ENCODE data around the gene CBY2.

CBY2 gene

DNA sequence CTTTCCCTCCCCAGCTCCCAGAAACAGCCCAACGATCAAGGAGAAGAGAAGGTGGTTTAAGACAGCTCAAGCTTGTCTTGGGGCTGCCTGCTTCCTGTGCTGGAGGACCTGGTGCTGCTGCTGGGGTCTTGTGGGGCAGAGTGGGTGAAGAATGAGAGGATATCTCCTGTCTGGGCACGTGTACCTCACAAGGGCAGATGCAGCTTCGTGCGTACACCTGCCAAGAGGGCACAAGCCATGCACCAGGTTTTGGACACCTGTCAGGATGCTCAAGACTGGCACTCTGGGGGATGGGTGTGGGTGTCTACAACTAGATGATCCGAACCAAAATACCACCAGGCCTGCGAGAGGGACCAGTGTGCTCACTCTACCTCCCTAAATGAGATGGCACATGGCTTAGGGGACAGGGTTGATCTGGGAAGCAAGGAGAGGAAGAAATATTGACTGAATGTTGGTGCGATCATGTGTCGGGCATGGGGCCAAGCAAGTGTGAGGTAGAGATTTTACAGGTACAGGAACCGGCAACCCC lies 2.2 kb downstream of the CBY2 start:
- no peak for DNase-seq

DNA sequence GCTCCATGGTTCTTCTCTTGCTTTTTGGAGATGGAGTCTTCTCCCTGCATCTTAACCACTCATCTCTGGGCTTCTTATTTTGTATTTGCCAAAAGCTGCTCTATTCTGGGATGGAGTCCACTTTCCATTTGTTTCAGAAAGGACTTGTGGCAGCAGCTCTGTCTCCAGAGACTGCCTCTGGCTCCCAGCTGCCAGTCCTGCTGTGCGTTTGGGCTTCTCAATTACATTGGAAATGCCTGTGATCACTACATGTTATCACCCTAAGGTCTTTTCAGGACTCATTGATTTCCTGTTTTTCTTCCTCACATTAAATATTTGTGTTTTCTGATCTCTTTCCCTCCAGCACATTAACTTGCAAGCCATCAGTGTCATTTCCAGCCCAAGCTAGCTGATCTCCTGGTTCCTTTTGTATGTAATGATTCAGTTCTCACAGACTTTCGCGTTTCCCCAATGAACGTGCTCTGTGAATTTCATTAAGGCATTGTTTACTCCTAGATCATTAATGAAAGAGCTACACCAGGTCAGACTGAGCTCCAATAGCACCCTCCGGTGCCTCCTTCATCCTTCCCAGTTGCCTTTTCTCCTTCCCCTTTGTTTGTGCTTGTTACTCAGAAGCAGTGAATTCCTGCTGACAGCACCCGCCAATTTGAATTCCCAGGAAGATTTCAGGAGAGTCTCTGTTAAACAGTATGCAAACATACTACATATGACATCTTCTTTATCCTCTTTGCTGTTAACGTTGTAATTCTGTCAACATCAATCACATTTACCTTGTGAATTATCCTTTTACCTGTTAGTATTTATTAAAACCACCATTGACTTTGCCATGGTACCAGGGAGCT lies 3.0 kb downstream of the CBY2 start:
- no peak for DNase-seq

DNA sequence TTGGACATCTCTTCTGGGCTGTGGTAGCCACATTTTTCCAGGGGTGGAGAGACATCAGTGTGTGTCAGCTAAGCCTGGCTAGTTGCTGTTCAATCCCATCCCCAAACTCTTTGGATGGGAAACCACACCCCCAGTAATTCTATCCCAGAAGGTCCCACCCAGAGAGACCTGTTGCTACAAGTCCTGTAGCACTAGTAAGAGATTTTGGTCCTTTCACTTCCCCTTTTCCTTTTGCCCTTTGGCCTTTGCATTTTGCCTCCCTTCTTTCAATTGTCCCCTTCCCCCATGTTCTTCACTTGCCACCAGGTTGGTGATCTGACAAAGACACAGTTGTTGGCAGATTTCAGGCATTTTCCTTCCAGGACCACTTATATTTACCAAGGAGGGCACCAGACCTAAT lies 3.8 kb downstream of the CBY2 start:
- DNase-seq: no peak

DNA sequence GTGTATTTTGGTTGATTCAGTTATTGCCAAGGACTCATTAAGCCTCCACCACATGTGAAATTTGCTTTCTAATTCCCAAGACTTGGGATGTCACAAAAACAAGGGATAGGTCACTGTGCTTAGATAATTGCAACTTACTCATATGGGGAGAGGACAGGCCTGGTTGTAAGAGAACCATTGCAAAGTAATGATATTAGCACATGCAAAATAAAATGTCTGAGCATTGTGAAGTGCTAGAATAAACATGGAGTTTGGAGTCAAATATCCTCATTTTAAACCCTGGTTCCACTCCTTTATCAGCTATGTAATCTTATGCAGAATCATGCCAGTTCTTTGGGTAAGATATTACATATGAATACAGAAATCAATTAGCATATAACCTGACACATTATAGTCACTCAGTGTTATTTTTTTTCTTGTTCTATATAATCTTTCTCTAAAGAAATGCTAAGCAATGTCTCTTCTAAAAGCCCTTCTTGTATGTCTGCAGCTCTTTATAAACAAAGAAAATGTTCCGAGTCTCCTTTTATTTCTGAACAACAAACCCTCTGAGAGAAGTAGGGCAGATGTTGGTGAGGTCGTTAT lies 5.5 kb downstream of the CBY2 start:
- no peak for DNase-seq

DNA sequence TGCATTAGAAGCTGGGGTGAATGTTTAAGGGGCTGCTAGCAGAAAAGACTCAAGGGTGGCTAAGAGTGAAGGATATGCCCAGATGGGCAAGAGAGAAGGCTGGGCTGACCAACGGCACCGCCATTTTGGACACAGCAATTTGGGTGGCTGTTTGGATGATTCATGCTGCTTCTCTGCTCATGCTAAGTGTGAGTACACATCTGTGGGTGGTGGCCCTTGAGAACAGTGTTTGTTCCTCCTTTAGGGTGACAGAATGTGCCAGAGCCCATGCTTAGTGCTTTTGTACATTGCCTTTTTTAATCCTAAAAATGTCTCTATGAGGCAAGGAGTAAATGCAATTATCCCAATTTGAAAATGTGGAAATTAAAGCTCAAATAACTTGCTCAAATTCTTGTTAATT lies 9.8 kb downstream of the CBY2 start:
- DNase-seq: no peak

DNA sequence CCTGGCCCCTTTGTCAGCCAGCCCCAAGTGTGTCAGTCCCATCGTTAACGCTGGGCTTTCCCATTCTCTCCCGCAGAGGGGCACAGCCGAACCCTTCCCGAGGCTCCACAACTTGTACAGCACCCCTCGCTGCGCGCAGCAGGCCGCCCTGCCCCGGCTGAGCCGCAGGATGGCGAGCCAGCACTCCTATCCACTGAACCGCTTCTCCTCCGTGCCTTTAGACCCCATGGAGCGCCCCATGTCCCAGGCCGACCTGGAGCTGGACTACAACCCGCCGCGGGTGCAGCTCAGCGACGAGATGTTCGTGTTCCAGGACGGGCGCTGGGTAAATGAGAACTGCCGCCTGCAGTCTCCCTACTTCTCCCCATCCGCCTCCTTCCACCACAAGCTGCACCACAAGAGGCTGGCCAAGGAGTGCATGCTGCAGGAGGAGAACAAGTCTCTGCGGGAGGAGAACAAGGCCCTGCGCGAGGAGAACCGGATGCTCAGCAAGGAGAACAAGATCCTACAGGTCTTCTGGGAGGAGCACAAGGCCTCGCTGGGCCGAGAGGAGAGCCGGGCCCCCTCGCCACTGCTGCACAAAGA lies 11.1 kb downstream of the CBY2 start:
- no peak for DNase-seq

DNA sequence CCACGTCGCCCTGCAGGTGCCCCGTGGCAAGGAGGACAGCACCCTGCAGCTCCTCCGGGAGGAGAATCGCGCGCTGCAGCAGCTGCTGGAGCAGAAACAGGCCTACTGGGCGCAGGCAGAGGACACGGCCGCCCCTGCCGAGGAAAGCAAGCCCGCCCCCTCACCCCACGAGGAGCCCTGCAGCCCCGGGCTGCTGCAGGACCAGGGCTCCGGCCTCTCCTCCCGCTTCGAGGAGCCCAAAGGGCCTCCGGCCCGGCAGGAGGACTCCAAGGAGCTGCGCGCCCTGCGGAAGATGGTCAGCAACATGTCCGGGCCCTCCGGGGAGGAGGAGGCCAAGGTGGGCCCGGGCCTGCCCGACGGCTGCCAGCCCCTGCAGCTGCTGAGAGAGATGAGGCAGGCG lies 11.6 kb downstream of the CBY2 start:
- no peak for DNase-seq

DNA sequence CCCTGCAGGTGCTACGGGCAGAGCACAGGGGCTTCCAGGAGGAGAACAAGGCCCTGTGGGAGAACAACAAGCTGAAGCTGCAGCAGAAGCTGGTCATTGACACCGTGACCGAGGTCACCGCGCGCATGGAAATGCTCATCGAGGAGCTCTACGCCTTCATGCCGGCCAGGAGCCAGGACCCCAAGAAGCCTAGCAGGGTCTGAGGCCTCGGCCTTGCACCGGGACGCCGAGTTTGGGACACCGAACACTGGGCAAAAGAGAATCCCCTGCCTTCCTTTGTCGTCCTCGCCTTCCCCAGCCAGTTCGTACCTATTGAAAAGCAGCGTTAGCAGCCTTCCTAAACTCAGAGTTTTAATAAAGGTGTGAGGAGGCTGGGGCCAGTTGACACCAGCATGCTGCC lies 12.1 kb downstream of the CBY2 start:
- DNase-seq: no peak

DNA sequence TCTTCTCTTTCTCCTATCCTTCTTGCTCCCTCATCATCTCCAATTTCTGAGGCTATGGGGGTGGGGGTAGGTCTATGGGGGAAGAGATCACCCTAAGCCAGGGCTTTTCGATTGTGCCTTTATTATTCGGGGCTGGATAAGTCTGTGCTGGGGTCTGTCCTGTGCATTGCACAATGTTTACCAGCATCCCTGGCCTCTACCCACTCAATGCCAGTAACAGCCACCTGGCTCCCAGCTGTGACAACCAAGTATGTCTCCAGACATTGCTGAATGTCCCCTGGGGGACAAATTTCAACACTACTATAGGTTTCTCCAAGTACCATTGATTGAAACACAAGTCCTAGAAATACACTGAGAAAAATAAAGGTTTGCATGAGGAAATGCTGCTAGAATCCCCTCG lies 13.2 kb downstream of the CBY2 start:
- DNase-seq: no peak

DNA sequence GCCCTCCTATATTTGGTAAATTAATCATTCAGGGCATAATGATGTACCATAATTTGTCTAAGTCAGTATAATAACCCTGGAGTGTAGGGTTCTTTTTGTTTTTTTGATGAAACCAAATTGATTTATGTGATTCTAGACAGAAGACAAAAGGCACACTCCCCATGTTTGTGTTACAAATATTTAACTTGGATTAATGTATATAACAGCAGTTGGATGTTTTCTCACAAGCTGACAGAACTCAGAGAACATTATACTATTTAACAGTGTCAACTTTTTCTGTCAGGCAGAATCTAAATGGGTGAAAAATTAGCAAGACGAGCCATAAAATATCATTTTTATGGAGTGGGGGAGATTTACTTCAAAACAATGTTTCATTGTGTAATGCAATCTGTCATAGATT lies 15.2 kb downstream of the CBY2 start:
- DNase-seq: no peak

DNA sequence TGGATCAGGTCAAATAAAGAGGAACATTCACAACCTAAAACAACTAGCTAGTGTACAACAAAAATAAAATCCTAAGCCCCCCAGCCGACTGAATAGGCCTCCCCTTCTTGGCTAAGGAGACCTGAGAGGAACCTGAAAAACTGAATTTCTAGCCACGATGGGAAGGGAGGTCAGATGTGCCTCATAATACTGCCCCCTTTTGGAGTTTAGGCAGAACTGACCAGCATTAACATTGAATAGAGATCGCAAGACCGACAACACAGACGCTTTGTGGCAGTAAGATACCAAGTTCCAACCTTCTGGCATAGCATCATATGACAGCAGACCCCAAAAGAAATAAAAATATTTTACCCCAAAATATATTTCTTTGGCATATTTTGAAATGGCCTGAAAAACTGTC lies 15.9 kb downstream of the CBY2 start:
- DNase-seq: no peak

DNA sequence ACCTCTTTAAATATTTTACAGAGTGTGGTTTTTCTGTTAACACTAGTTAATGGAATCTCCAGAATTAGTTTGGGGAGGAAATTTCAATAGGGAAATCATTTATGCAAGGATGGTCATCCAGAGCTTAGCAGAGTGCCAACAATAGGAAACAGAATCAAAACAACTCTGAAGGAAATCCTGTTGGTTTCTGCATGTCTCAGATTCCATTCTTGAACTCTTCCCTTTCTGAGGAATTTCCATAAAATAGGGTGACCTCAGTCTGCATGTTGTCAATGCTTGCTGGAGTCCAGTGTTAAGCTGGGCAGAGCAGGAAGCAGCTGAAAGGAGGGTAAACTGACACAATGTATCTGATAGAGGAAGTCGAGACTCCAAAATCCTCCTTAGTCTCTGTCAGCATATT lies 16.9 kb downstream of the CBY2 start:
- DNase-seq: no peak

DNA sequence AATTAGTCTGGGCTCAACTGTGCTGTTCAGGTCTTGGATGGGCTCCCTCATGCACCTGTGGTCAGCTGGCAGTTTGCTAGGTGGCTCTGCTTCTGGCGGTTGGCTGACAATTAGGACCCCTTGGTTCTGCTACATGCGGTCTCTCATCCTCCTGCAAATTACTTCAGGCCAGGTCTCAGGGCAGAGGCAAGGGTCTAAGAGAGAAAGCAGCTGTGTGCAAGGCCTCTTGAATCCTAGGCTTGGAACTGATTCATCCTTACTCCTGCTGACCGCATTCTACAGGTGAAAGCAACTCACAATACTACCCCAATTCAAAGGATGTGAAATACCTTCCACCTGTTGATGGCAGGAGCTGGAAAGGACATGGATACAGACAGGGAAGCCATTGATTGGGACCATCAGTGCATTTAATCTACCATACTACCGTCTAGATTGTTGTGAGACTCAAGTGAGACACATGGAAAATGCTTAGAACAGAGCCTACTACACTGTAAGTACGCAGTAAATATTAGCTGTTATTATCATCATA lies 19.1 kb downstream of the CBY2 start:
- no peak for DNase-seq

DNA sequence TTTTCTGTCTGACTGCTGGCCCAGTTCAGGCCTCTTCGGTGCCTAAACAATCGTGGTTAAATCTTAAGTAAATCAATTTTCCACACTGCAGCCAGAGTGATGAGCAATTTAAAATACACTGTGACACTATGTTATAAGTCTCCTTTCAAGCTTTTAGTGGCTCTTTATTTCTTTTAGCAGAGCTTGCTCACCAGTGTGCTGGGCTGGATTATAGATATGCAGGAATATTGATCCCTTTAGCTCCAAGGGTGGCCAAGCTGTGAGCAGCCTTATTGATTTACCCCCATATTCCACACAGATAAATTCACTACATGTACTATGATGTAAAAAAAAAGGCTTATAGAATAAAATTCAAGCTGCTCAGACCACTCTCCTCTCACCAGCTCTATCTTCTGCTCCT lies 21.7 kb downstream of the CBY2 start:
- DNase-seq: no peak

DNA sequence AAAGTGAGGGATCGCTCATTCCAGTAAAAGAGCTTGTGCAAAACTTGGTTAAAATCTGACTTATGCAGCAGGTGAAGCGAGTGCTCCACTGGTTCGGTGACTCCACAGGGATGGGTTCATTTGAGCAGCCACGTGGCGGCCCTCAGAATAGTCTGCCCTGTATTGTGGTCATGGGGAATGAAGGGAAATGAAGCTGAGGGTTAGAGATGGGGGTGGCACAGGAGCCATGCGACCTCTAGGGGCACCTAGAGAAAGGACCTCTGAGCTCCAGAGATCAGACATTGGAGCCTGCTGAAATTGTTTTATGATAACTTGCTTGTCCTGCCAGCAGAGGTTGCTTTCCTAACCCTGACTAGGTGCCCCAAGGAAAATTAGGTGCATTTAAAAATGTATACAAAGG lies 26.6 kb downstream of the CBY2 start:
- no peak for DNase-seq

DNA sequence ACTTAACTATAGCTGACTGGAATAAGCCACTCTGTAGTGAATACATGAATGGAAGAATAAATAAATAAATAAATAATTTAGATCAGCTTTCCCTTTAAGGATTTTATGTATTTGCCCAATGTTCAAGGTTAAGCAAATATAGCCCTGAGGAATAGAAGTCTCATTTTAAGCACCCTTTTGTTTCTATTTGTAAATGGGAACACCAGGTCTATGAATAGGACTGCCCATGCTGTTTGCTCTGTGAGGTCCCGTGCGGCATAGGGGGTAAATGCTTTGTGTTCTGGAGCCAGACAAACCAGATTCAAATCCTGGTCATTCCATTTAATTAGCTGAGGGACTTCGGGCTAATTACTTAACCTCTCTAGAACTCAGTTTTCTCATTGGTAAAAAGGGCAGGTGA lies 29.3 kb downstream of the CBY2 start:
- DNase-seq: no peak

DNA sequence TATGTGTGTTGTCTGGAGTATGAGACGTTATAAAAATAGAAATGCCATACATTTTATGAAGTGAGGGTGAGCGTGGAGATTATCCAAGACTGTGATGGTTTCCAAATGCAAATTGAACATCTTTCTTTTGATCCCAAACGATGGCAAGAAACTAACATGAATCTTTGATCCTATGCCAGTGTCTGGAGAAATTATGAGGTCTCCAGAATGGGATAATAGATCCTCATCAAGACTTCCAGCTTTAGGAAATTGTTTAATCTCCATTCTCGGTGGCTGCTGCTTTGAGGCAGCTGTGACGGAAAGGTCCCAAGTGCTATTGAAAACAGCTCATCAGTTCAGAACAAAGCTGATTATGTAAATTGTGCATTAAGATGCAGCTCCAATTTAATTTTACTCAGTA lies 30.8 kb downstream of the CBY2 start:
- DNase-seq: no peak

DNA sequence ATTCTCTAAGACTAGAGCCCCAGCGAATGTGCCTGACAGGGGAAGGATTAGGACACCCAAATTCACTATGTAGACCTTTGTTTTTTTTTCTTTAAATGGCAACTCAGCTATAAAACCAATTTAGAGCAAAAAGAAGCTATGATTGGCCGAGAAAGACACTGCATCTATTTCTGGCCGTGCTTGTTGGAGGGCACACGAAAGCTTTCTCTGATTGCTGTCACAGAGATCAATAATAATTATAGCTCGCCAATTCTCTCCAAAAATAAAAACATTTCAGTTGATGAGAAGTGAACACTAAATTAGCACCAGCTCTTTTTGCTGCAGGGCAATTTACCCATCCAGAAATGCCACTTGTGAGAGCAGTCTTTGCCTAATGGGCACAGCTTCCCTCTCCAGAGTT lies 31.2 kb downstream of the CBY2 start:
- DNase-seq: no peak

DNA sequence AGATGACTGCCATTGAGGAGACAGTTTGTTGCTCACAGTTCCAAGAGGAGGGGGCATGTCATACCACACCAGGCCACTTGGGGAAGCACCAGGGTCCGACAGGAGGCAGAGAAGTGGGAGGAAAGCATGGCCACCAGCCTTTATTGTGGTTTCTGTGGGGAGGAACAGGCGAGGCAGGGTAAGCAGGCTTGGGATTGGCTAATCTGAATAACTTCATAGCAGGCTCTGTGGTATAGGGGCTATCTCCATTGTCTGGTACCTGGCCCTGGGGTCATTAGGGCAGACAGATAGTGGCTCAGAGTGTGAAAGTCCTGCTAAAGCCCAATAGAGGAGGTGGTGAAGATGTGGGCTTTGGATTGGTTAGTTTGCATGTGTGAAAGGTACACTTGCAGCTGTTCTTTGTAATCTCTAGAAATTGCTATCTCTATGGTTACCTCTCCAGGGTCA lies 35.5 kb downstream of the CBY2 start:
- DNase-seq: no peak

DNA sequence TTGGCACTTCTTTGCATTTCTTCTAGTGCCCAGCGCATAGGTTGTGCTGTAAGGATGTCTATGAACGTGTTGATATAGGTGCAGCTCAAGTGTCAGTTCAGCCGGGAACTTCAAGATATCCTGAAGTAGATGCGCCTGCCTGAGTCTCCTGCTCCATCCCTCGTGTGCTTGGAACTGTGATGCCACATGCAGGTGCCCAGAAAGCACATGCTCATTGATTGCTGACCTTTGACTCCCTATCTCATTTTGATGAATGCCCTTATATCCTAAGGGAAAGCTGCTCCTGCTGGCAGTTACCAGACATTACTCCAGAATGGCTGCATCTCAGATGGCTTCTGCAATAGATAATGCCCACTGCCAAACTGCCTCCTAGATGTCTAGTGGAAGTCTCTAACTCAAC lies 40.9 kb downstream of the CBY2 start:
- DNase-seq: no peak

DNA sequence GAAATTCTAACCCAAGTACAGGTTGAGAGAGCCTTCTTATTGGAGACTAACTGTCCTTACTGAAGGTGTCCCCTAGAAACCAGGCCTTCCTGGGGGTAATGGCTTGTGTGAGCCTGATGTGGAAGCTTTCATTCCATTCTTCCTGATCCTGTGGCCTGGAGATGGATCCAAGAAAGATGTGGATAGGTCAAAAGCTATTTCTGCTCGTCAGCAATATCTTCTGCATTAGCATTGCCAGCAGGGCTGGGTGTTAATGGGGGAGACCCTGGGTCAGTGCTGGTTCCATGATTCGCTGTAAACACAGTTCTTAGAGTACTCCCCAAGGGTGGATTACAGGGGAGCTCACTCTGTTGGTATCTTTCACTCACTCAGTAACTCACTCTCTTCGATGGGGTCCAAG lies 42.9 kb downstream of the CBY2 start:
- DNase-seq: no peak

DNA sequence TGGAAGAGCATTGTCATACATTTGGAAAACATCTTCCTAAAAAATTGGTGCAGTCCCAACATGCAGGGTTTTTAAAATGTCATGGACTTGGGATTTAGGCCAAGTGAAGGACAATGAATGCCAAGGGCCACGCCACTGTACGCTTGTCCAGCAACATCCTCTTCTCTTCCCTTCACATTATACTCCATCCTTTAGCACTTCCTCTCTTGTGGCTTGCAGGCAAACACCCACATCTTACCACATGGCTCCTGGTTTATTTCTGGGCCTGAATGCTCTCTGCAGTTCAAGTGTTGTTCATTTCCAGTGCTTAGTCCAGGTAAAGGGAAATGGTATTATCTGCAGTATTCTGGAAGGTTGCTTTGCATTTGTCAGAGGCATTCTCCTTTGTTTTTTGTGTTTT lies 45.0 kb downstream of the CBY2 start:
- DNase-seq: no peak

DNA sequence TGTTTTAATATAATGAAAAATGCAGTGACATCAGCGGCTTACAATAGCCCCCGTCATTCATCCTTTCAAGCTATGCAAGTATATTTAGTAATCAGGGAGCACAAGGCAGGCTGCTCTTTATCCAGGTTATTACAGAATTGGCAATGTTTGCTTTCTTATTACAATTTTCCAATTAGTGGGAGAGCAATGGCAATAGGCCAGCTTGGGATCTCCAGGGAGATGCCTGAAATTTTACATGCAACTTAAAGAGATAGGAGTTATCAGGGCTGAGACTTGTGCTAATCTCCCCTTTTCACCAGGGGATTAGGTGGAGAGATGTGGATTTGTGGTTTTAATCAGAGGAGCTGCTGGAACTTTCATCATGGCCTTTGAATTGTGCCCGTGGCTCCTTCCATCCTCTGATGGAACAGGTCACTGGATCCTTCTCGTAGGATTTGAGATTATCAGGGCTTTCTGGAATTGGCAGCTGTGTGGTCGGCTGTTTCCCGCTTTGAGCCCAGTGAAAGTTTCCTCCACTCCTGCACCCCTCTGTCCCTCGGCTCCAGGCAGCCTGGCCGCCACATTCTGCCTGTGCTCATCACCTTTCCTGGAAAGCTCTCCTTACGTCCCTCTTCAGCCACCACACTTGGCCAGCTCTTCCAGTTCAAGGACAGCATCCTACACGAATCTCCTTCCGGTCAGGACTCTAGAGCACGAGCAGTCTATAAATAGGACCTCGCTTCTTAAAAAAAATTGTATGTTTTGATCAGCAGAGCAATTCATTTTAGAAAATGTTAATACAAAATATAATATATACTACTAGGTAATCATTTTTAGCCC lies 47.0 kb downstream of the CBY2 start:
- no peak for DNase-seq
